Measurements from ENCODE around the gene JUNB.
A peak's percentile ranks its signal among the peaks of the same experiment; 100 is the strongest.

Gene JUNB

DNA sequence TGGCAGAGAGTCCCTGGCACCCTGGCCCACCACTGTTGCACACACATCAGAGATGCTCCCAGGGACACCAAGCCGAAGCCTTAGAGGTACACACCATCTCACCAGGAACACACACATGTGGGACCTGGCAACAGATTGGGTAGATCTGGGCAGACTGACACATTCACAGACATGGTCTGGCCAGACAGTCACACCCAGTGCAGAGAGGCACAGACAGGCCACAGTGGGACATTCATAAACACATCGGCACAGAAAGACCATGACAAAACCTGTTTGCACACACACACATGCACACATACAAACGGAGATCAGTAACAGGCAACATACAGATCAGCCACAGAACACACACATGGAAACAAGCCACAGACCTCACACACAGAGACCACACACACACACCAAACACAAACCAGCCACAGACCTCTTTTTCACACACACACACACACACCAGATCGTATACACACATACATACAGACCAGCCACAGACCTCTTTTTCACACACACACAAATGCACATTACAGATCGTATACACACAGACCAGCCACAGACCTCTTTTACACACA lies 6.3 kb upstream of the JUNB start:
- TF ChIP-seq, protein P1, sequence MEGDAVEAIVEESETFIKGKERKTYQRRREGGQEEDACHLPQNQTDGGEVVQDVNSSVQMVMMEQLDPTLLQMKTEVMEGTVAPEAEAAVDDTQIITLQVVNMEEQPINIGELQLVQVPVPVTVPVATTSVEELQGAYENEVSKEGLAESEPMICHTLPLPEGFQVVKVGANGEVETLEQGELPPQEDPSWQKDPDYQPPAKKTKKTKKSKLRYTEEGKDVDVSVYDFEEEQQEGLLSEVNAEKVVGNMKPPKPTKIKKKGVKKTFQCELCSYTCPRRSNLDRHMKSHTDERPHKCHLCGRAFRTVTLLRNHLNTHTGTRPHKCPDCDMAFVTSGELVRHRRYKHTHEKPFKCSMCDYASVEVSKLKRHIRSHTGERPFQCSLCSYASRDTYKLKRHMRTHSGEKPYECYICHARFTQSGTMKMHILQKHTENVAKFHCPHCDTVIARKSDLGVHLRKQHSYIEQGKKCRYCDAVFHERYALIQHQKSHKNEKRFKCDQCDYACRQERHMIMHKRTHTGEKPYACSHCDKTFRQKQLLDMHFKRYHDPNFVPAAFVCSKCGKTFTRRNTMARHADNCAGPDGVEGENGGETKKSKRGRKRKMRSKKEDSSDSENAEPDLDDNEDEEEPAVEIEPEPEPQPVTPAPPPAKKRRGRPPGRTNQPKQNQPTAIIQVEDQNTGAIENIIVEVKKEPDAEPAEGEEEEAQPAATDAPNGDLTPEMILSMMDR (IDR thresholded peaks at IDR 0.05; ENCODE audit: low read depth, low read length, missing control alignments) = no peak
- no peak overlapping the region for H3K4me3 ChIP-seq (ENCODE audit: low read depth, low read length)
- no peak for DNase-seq (ENCODE audit: low read depth)

DNA sequence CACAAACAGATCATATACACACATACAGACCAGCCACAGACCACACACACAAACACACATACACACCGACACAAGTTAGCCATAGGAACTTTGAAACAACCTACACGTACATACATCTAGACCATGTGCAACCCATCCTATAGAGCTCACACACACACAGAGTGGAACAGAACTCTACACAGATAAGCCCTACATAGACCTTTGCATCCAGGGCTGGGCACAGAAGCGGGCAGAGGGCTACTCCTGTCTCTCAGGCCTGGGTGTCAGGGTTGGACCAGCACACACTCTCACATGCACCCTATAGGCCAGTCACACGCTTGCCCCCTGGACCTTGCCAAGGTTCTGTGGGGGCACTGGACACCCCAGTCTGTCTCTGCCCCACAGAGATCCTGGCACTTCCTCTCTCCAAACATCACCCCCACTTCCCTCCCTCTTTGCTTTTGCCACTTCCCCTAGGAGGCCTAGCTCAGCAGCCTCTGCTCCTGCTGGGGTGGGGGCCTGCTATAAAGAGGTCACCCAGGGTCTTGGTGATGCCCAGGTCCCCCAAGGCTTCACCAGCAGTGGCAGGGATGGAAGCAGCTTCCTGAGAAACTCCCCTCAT lies 5.8 kb upstream of the JUNB start:
- DNase-seq (ENCODE audit: low read depth) = no peak
- TF ChIP-seq, protein P1 (IDR thresholded peaks at IDR 0.05; ENCODE audit: low read depth, low read length, missing control alignments) = no peak
- H3K4me3 ChIP-seq (ENCODE audit: low read depth, low read length) = no peak overlapping the region

DNA sequence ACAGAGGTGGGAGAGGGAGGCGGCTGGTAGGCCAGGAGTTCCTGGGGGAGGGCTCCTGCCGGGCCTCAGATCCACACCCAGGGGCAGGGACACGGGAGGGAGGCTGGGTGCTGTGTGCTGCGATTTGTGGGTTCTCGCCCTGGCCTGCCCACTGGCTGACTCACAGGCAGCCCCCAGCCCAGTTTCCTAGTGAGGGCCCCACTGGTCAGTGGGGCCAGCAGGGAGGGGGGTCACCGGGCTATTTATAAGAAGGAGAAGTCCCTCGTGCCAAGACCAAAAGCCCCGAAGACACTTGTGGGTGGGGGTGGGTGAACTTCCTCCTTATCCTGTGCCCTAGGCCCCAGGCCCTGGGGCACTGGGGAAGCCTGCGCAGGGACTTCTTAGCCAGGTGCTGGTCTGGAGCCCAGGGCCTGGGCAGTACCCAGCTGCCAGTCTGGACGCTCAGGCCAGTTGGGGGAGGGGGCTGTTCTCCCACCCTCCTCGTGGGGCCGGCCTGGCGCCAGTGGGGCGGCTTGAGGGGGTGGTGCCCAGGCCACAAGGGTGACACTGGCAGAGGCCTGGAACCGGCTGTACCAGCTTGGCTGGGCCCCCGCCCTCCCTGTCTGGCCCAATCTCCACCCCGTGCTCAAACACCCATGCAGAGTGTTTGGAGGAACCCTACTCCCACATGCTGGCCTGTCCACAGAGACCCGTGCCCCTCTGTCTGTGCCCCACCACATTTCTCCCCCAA lies 5.0 kb upstream of the JUNB start:
- no peak overlapping the region for H3K4me3 ChIP-seq (ENCODE audit: low read depth, low read length)
- TF ChIP-seq, protein P1 (IDR thresholded peaks at IDR 0.05; ENCODE audit: low read depth, low read length, missing control alignments) = no peak
- no peak for DNase-seq (ENCODE audit: low read depth)

DNA sequence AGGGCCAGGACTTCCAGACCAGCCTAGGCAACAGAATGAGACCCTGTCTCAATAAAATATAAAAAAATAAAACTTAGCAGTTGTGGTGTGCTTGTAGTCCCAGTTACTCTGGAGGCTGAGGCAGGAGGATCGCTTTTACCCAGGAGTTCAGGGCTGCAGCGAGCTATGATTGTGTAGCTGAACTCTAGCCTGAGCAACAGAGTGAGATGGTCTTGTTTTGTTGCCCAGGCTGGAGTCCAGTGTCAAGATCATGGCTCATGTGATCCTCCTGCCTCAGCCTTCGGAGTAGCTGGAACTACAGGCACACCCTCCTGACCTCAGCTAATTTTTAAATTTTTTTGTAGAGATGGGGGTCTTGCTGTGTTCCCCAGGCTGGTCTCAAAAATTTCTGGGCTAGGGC lies 4.3 kb upstream of the JUNB start:
- TF ChIP-seq, protein P1 (IDR thresholded peaks at IDR 0.05; ENCODE audit: low read depth, low read length, missing control alignments) = no peak
- no peak for DNase-seq (ENCODE audit: low read depth)
- no peak overlapping the region for H3K4me3 ChIP-seq (ENCODE audit: low read depth, low read length)

DNA sequence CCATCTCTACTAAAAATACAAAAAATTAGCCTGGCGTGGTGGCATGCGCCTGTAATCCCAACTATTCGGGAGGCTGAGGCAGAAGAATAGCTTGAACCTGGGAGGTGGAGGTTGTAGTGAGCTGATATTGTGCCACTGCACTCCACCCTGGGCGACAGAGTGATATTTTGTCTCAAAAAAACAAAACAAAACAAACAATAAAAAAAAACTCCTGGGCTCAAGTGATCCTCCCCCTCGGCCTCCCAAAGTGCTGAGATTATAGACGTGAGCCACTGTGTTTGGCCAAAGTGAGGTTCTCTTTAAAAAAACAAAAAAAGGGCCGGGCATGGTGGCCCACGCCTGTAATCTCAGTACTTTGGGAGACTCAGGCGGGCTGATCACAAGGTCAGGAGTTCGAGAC lies 3.8 kb upstream of the JUNB start:
- TF ChIP-seq, protein P1 (IDR thresholded peaks at IDR 0.05; ENCODE audit: low read depth, low read length, missing control alignments) = no peak
- DNase-seq (ENCODE audit: low read depth) = no peak
- H3K4me3 ChIP-seq (ENCODE audit: low read depth, low read length) = no peak overlapping the region

DNA sequence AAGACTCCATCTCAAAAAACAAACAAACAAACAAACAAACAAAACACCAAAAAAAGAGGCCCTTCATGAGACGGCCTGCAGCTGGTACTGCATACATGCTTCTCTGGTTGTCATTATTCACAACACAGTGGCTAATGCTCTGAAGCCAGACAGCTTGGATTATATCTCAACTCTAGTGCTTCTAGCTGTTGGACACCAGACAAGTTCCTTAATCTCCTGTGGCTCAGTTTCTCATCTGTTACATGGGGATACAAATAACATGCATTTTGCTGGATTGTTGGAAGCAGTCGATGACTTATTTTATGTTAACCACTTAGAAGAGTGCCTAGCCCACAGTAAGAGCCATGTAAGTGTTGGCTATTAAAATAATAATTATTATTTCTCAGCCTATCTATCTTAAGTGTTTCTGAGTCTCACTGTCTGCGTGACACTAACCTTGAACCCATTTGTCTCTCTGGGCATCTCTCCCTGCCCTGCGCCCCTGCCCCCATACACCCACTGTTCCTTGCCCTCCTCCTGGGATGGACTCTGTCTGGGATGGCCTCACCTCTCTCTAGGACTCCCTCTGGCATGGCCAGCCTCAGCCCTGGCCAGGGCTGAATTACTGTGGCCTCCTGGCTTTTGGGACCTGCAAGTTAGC lies 3.1 kb upstream of the JUNB start:
- DNase-seq (ENCODE audit: low read depth) = no peak
- peak overlapping the region; percentile 46 for H3K4me3 ChIP-seq (ENCODE audit: low read depth, low read length)
- TF ChIP-seq, protein P1 (IDR thresholded peaks at IDR 0.05; ENCODE audit: low read depth, low read length, missing control alignments) = no peak
